SJCRH30 (cell line): Measurements from ENCODE around the gene OR2F2. TPM values are rescaled to one million over a fixed set of nuclear protein-coding genes. Genes with fewer than 3 reads are reported as not detected.

Experiments used
- DNase-seq, 2 experiments: peaks; one replicate each; pipeline ENCODE4 v3.0.0-alpha.2; 2015 to 2020
- H3K27ac ChIP-seq: fragments of 250-450 bp; sonication (Bioruptor Pico); 2 replicates; pipeline ENCODE4 v1.5.1; 2020; ENCODE audit warnings: mild to moderate bottlenecking, moderate library complexity
- H3K27me3 ChIP-seq: fragments of 250-450 bp; sonication (Bioruptor Pico); 2 replicates; pipeline ENCODE4 v1.5.1; 2020; ENCODE audit warnings: mild to moderate bottlenecking, moderate library complexity
- H3K36me3 ChIP-seq: fragments of 250-450 bp; sonication (Bioruptor Pico); 2 replicates; pipeline ENCODE4 v1.5.1; 2020; ENCODE audit warnings: mild to moderate bottlenecking, moderate library complexity
- H3K4me1 ChIP-seq: fragments of 250-450 bp; sonication (Bioruptor Pico); 2 replicates; pipeline ENCODE4 v1.5.1; 2020; ENCODE audit warnings: mild to moderate bottlenecking, moderate library complexity
- H3K4me3 ChIP-seq: fragments of 250-450 bp; sonication (Bioruptor Pico); 2 replicates; pipeline ENCODE4 v1.5.1; 2020; ENCODE audit warnings: mild to moderate bottlenecking, moderate library complexity
- H3K9me3 ChIP-seq: fragments of 250-450 bp; sonication (Bioruptor Pico); replicated peaks from 2 replicates; pipeline ENCODE4 v1.5.1; 2020; ENCODE audit warnings: mild to moderate bottlenecking, moderate library complexity
- total RNA-seq: library from RNA; depleted of rRNA; stranded (reverse); fragments of >200 nt; shearing (Covaris generic); gene quantifications from 2 replicates; pipeline ENCODE4 v1.2.3, GENCODE V29; 2014

Gene OR2F2
- total RNA-seq, 1 experiment from 2014 or later, result not detected

- H3K27me3 ChIP-seq, result no peaks in the 10 kb centered on the region
- no peaks in the 10 kb centered on the region for H3K36me3 ChIP-seq
- no peak for DNase-seq
- H3K27ac ChIP-seq, result no peak overlapping the region
- H3K4me1 ChIP-seq, result no peaks in the 10 kb centered on the region
- no peak overlapping the region for H3K4me3 ChIP-seq
- H3K9me3 ChIP-seq, result no peaks in the 10 kb centered on the region
Observed at GRCh38 chr7:143945423-143945822, 10.4 kb downstream of the OR2F2 start.

- no peak overlapping the region for H3K4me3 ChIP-seq
- no peaks in the 10 kb centered on the region for H3K9me3 ChIP-seq
- H3K4me1 ChIP-seq, result no peaks in the 10 kb centered on the region
- H3K27me3 ChIP-seq, result no peaks in the 10 kb centered on the region
- no peaks in the 10 kb centered on the region for H3K36me3 ChIP-seq
- no peak overlapping the region for H3K27ac ChIP-seq
- DNase-seq, result no peak
Observed at GRCh38 chr7:143947111-143947510, 12.1 kb downstream of the OR2F2 start.

GRCh38 chr7:143948733-143949132, 13.7 kb downstream of the OR2F2 start:
- Histone ChIP-seq H3K27me3 (no peaks in the 10 kb centered on the region), H3K27ac (no peak overlapping the region), H3K4me1 (no peaks in the 10 kb centered on the region), H3K9me3 (no peaks in the 10 kb centered on the region), H3K36me3 (no peaks in the 10 kb centered on the region), H3K4me3 (no peak overlapping the region)
- no peak for DNase-seq

- no peaks in the 10 kb centered on the region for H3K9me3 ChIP-seq
- H3K4me1 ChIP-seq, result peaks cover 5% of the 10 kb centered on the region; the same call in 1 of the 2 replicates
- no peak overlapping the region for H3K27ac ChIP-seq
- H3K36me3 ChIP-seq, result no peaks in the 10 kb centered on the region
- H3K4me3 ChIP-seq, result no peak overlapping the region
- H3K27me3 ChIP-seq, result no peaks in the 10 kb centered on the region
- DNase-seq, result no peak
Observed at GRCh38 chr7:143953421-143953820, 18.4 kb downstream of the OR2F2 start.

- Histone ChIP-seq H3K9me3 (no peaks in the 10 kb centered on the region), H3K27me3 (no peaks in the 10 kb centered on the region), H3K27ac (no peak overlapping the region), H3K4me1 (peaks cover 5% of the 10 kb centered on the region; the same call in 1 of the 2 replicates), H3K4me3 (no peak overlapping the region), H3K36me3 (no peaks in the 10 kb centered on the region)
- no peak for DNase-seq
Observed at GRCh38 chr7:143954135-143954534, 19.1 kb downstream of the OR2F2 start.

GRCh38 chr7:143954544-143954943, 19.5 kb downstream of the OR2F2 start, which contains the start of gene OR2F1:
OR2F1 (plus strand) TSS chr7:143954844; CDS start chr7:143959971, 5,127 bp downstream.
- H3K4me1 ChIP-seq, result peaks cover 5% of the 10 kb centered on the region; the same call in 1 of the 2 replicates

GRCh38 chr7:143958781-143959180, 23.7 kb downstream of the OR2F2 start:
- Histone ChIP-seq H3K4me1 (peaks cover 5% of the 10 kb centered on the region; the same call in 1 of the 2 replicates), H3K9me3 (no peaks in the 10 kb centered on the region), H3K4me3 (no peak overlapping the region), H3K36me3 (no peaks in the 10 kb centered on the region), H3K27me3 (no peaks in the 10 kb centered on the region), H3K27ac (no peak overlapping the region)
- DNase-seq, result no peak

More at GRCh38 chr7:143954544-143954943, 19.5 kb downstream of the OR2F2 start, which contains the start of gene OR2F1:
- Histone ChIP-seq H3K27ac (no peak within 1 kb of the TSS), H3K27me3 (no peaks in the 10 kb centered on the region), H3K4me3 (no peak within 1 kb of the TSS), H3K36me3 (no peaks in the 10 kb centered on the region), H3K9me3 (no peaks in the 10 kb centered on the region)
- no peak for DNase-seq

GRCh38 chr7:143960813-143961610, 26.0 kb downstream of the OR2F2 start:
- no peaks in the 10 kb centered on the region for H3K9me3 ChIP-seq
- H3K4me3 ChIP-seq, result no peak overlapping the region
- no peaks in the 10 kb centered on the region for H3K27me3 ChIP-seq
- H3K36me3 ChIP-seq, result no peaks in the 10 kb centered on the region
- peaks cover under 1% of the 10 kb centered on the region; the same call in 1 of the 2 replicates for H3K4me1 ChIP-seq
- H3K27ac ChIP-seq, result no peak overlapping the region
- DNase-seq, result no peak

GRCh38 chr7:143965280-143965679, 30.2 kb downstream of the OR2F2 start:
- no peak overlapping the region for H3K4me3 ChIP-seq
- no peaks in the 10 kb centered on the region for H3K4me1 ChIP-seq
- H3K9me3 ChIP-seq, result no peaks in the 10 kb centered on the region
- no peaks in the 10 kb centered on the region for H3K36me3 ChIP-seq
- no peaks in the 10 kb centered on the region for H3K27me3 ChIP-seq
- no peak overlapping the region for H3K27ac ChIP-seq
- no peak for DNase-seq

- H3K27ac ChIP-seq, result no peak overlapping the region
- H3K4me3 ChIP-seq, result no peak overlapping the region
- no peaks in the 10 kb centered on the region for H3K36me3 ChIP-seq
- H3K4me1 ChIP-seq, result no peaks in the 10 kb centered on the region
- H3K9me3 ChIP-seq, result no peaks in the 10 kb centered on the region
- no peaks in the 10 kb centered on the region for H3K27me3 ChIP-seq
- DNase-seq, result no peak
Observed at GRCh38 chr7:143967398-143967797, 32.4 kb downstream of the OR2F2 start.

GRCh38 chr7:143973870-143974416, 38.9 kb downstream of the OR2F2 start:
- no peaks in the 10 kb centered on the region for H3K36me3 ChIP-seq
- no peaks in the 10 kb centered on the region for H3K9me3 ChIP-seq
- H3K27me3 ChIP-seq, result no peaks in the 10 kb centered on the region
- no peak overlapping the region for H3K4me3 ChIP-seq
- H3K27ac ChIP-seq, result no peak overlapping the region
- peaks cover 4% of the 10 kb centered on the region for H3K4me1 ChIP-seq
- no peak for DNase-seq

- H3K4me3 ChIP-seq, result no peak overlapping the region
- peaks cover 9% of the 10 kb centered on the region for H3K4me1 ChIP-seq
- DNase-seq, result no peak
- H3K36me3 ChIP-seq, result no peaks in the 10 kb centered on the region
- H3K9me3 ChIP-seq, result no peaks in the 10 kb centered on the region
- no peak overlapping the region for H3K27ac ChIP-seq
- no peaks in the 10 kb centered on the region for H3K27me3 ChIP-seq
Observed at GRCh38 chr7:143974459-143974858, 39.4 kb downstream of the OR2F2 start.

- Histone ChIP-seq H3K4me1 (peaks cover 12% of the 10 kb centered on the region), H3K27me3 (no peaks in the 10 kb centered on the region)
- DNase-seq, result peak in 1 of 2 experiments; percentile 9
Observed at GRCh38 chr7:143975617-143976016, 40.6 kb downstream of the OR2F2 start.

GRCh38 chr7:143978585-143978984, 43.6 kb downstream of the OR2F2 start:
- Histone ChIP-seq H3K27me3 (no peaks in the 10 kb centered on the region), H3K4me3 (no peak overlapping the region), H3K27ac (no peak overlapping the region), H3K4me1 (peaks cover 12% of the 10 kb centered on the region), H3K36me3 (no peaks in the 10 kb centered on the region), H3K9me3 (no peaks in the 10 kb centered on the region)
- DNase-seq, result no peak

More at GRCh38 chr7:143975617-143976016, 40.6 kb downstream of the OR2F2 start:
- Histone ChIP-seq H3K36me3 (no peaks in the 10 kb centered on the region), H3K9me3 (no peaks in the 10 kb centered on the region), H3K27ac (no peak overlapping the region), H3K4me3 (no peak overlapping the region)

GRCh38 chr7:143979359-143979758, 44.3 kb downstream of the OR2F2 start:
- Histone ChIP-seq H3K27me3 (no peaks in the 10 kb centered on the region), H3K27ac (0 out of 2 replicates have a peak overlapping the region, but pooled peaks have one; percentile 6), H3K36me3 (no peaks in the 10 kb centered on the region)

More at GRCh38 chr7:143979359-143979758, 44.3 kb downstream of the OR2F2 start:
- peak in 1 of 2 experiments; percentile 10 for DNase-seq
- Histone ChIP-seq H3K4me1 (peaks cover 12% of the 10 kb centered on the region), H3K9me3 (no peaks in the 10 kb centered on the region; the same call in 1 of the 2 replicates), H3K4me3 (no peak overlapping the region)
